ENCODE results near the gene PLIN1. TPM values are rescaled to one million over a fixed set of nuclear protein-coding genes. Genes with fewer than 3 reads are reported as not detected.

PLIN1 gene
- total RNA-seq, 3 donors from 2014 or later, result 0.77 to 8.1 (median 5.2) TPM

DNA sequence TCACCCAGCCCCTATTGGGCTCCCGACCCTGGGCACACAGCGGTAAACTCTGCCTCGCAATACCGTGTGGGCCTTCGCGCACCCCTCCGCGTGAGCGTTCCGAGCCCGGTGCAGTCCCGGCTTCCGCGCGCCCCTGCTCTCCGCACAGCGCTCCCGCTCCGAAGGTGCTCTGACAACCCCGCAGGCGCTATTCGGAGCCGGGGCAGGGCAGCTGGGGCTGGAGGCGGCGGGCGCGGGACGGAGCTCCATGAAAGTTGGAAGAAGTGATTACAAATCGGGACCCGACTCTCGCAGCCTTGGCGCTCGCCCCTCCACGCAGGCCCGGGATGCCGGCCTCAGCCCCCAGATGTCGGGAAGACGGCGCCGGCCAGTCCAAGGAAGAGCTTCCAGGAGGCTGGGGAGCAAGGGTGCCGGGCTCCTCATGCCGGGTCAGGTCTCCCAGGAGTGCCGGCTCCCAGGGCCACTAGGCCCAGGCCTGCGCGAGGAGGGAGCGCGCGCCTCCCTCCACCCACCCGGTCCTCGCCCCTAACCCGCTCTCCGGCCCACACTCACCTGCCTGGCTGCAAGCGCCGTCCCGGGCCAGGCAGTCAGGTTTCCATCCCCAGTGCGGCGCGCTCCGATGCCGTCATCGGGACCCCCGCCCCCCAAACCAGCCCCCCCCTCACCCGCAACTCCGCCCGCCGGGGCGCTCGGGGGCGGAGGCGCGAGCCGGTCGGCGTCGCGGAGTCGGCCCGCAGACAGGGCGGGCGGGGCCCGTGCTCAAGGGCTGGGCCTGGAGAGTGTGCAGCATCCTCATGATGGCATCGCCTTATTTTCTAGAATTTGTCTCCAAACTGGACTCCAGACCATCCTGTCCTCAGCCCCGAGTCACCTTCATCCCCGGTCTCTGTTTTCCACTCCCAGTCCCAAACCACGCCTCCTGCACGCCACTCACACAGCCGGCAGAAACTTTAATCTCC, 24.0 kb downstream of the PLIN1 start, which contains the start of gene KIF7:
Gene KIF7 (minus strand): TSS at position 621 of the 959 bp plus-strand sequence. CDS start 2,537 bp downstream, outside the sequence.
- TF ChIP-seq, protein P1, sequence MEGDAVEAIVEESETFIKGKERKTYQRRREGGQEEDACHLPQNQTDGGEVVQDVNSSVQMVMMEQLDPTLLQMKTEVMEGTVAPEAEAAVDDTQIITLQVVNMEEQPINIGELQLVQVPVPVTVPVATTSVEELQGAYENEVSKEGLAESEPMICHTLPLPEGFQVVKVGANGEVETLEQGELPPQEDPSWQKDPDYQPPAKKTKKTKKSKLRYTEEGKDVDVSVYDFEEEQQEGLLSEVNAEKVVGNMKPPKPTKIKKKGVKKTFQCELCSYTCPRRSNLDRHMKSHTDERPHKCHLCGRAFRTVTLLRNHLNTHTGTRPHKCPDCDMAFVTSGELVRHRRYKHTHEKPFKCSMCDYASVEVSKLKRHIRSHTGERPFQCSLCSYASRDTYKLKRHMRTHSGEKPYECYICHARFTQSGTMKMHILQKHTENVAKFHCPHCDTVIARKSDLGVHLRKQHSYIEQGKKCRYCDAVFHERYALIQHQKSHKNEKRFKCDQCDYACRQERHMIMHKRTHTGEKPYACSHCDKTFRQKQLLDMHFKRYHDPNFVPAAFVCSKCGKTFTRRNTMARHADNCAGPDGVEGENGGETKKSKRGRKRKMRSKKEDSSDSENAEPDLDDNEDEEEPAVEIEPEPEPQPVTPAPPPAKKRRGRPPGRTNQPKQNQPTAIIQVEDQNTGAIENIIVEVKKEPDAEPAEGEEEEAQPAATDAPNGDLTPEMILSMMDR (IDR thresholded peaks at IDR 0.05), result no peak
- Histone ChIP-seq H3K9me3 (no peaks in the 10 kb centered on the region), H3K36me3 (ENCODE audit: low read depth) (no peaks in the 10 kb centered on the region), H3K4me1 (ENCODE audit: low read depth) (no peaks in the 10 kb centered on the region), H3K4me3 (peak within 1 kb of the TSS; percentile 1)
- peak; percentile 78 for ATAC-seq
- intact Hi-C loops (cut with DNase I, micrococcal nuclease), result no loop called here
- DNase-seq, result peak in 2 of 3 donors; percentile 20 to 60

DNA sequence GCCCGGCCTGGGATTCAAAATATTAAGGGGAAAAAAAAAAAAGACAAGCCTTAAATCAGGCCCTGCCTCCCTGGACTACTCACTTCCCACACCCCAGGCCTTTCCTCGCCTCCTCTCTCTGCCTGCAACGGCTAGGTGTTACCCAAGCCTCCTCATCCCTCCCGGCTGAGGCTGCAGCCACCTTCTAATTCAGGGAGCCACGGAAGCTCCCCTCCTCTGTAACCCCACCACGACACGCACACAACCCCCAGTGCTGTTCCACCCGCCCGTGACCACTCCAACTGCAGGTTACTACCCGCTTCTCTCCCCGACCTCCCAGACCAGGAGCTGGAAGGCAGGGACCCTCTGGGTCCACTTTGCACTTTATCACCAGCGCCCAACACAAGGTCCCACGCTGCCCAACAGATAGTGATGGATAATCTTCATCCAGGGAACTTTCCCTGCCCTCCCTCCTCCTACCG, 24.8 kb downstream of the PLIN1 start:
- H3K4me1 ChIP-seq (ENCODE audit: low read depth), result no peaks in the 10 kb centered on the region
- no peaks in the 10 kb centered on the region for H3K36me3 ChIP-seq (ENCODE audit: low read depth)
- H3K9me3 ChIP-seq, result no peaks in the 10 kb centered on the region
- TF ChIP-seq, protein P1 (IDR thresholded peaks at IDR 0.05), result no peak
- ATAC-seq, result no peak
- no peak overlapping the region for H3K4me3 ChIP-seq
- peak in 1 of 3 donors; percentile 12 for DNase-seq
- intact Hi-C loops (cut with DNase I, micrococcal nuclease), result no loop called here

DNA sequence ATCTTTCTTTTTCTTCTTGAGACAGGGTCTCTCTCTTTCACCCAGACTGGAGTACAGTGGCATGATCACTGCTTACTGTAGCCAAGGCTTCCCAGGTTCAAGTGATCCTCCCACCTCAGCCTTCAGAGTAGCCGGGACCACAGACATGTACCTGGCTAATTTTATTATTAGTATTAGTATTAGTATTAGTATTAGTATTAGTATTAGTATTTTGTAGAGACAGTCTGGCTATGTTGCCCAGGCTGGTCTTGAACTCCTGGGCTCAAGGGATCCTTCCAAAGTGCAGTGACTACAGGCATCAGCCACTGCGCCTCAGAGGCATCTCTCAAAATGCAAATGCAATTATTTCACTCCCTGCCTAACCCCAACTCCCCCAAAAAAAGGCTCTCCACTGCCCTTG, 25.6 kb downstream of the PLIN1 start:
- Histone ChIP-seq H3K4me3 (no peak overlapping the region), H3K36me3 (ENCODE audit: low read depth) (no peaks in the 10 kb centered on the region), H3K4me1 (ENCODE audit: low read depth) (no peaks in the 10 kb centered on the region), H3K9me3 (no peaks in the 10 kb centered on the region)
- no peak for ATAC-seq
- TF ChIP-seq, protein P1 (IDR thresholded peaks at IDR 0.05), result no peak
- no peak for DNase-seq
- intact Hi-C loops (cut with DNase I, micrococcal nuclease), result no loop called here

DNA sequence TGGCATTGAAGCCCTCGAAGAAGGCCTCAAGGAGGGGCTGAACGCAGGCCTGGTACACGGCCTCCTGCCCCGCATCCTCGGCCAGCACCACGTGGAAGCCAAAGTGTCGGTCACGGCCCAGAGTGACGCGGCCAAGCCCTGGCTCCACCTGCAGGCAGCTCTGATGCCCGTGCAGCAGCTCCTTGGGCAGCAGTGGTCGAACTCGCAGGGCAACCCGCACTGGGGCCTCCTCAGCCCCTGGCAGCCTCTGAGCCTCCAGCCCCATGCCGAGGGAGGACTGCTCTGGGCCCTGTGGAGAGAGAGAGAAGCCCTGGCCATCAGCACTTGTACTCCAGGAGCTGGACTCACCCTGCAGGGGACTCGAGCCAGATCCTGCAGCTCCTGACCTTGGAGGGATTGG, 26.5 kb downstream of the PLIN1 start:
- no peaks in the 10 kb centered on the region for H3K4me1 ChIP-seq (ENCODE audit: low read depth)
- TF ChIP-seq, protein P1 (IDR thresholded peaks at IDR 0.05), result no peak
- H3K36me3 ChIP-seq (ENCODE audit: low read depth), result no peaks in the 10 kb centered on the region
- intact Hi-C loops (cut with DNase I, micrococcal nuclease), result no loop called here
- ATAC-seq (no peak), DNase-seq (no peak)
- H3K4me3 ChIP-seq, result no peak overlapping the region
- H3K9me3 ChIP-seq, result no peaks in the 10 kb centered on the region

DNA sequence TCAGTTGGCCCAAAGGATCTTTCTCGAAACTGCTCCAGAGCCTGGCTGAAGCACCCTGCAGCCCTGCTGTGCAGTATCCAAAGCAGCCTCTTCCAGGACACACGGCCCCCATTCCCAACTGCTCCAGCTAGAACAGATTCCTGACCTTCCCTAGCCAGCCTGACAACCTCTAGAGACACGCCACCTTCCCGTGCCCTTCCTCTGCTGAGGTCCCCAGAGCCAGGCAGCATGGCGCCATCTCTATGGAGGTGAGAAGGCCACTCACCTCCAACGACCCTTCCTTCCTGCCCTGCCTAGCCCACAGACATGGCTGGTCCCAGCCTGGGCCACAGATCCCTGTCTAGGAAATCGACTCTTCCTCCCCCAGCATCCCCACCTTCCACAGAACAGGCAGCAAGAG, 27.0 kb downstream of the PLIN1 start:
- Histone ChIP-seq H3K36me3 (ENCODE audit: low read depth) (no peaks in the 10 kb centered on the region), H3K4me1 (ENCODE audit: low read depth) (no peaks in the 10 kb centered on the region), H3K4me3 (no peak overlapping the region), H3K9me3 (no peaks in the 10 kb centered on the region)
- no peak for ATAC-seq
- TF ChIP-seq, protein P1 (IDR thresholded peaks at IDR 0.05), result no peak
- no peak for DNase-seq
- intact Hi-C loops (cut with DNase I, micrococcal nuclease), result no loop called here
